HL-60 (cell line): ENCODE results near the gene TAMM41.

ENCODE experiments used
- DNase-seq, 2 experiments: peaks; one replicate each; pipeline ENCODE4 v3.0.0-alpha.2; 2010 to 2020; ENCODE audit warnings: low read depth in 1 of 2, low spot score in 1 of 2
- H3K27ac ChIP-seq: fragments of 250-450 bp; sonication (Bioruptor Pico); replicated peaks from 2 replicates; pipeline ENCODE4 v1.5.1; 2020; ENCODE audit warnings: mild to moderate bottlenecking, moderate library complexity
- H3K27me3 ChIP-seq: fragments of 250-450 bp; sonication (Bioruptor Pico); 2 replicates; pipeline ENCODE4 v1.5.1; 2021; ENCODE audit warnings: mild to moderate bottlenecking, moderate library complexity; ENCODE audit not compliant: insufficient read depth, poor library complexity, severe bottlenecking
- H3K4me3 ChIP-seq: replicated peaks from 2 replicates; pipeline ENCODE4 v1.5.1; 2011; ENCODE audit warnings: mild to moderate bottlenecking, control low read depth, low read length; ENCODE audit not compliant: insufficient read depth
- GABPA ChIP-seq: IDR thresholded peaks from 2 replicates; pipeline ENCODE4 v1.6.1; 2012; ENCODE audit warnings: low read depth
- POLR2AphosphoS5 ChIP-seq: IDR thresholded peaks from 2 replicates; pipeline ENCODE4 v1.6.1; 2012; ENCODE audit warnings: low read depth
- SPI1 ChIP-seq: IDR thresholded peaks from 2 replicates; pipeline ENCODE4 v1.6.1; 2012; ENCODE audit warnings: low read depth, mild to moderate bottlenecking, borderline replicate concordance
- TF ChIP-seq, protein P1 (sequence below): IDR thresholded peaks from one replicate; pipeline ENCODE4 v1.5.1; 2011; ENCODE audit warnings: low read length, control low read depth, inconsistent platforms; ENCODE audit not compliant: insufficient read depth
- TF ChIP-seq, protein P2 (sequence below): IDR thresholded peaks from 2 replicates; pipeline ENCODE4 v1.6.1; 2012; ENCODE audit warnings: low read depth; ENCODE audit not compliant: insufficient replicate concordance

Gene TAMM41

DNA sequence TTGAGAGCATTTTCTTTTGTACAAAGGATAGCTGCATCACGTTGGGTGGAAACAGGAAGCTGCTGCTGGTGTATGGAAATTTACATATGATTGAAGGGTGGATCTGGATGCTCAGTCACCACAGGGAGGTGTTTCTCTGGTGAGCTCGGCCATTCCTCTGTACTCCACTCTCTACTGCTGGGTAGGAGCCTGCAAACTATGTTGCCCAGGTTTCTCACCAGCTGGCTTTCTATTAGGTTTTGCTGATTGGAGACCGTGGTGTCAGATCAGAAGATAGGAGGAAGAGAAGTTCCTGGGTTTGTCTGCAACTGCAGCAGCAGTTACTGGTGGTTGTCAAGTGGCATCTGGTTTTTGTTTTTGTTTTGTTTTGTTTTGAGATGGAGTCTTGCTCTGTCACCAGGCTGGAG lies 61.7 kb downstream of the TAMM41 start:
- H3K27me3 ChIP-seq = no peaks in the 10 kb centered on the region
- no peak overlapping the region for H3K4me3 ChIP-seq
- no peak for DNase-seq
- no peak overlapping the region for H3K27ac ChIP-seq
- no peak for TF ChIP-seq POLR2AphosphoS5
- TF ChIP-seq GABPA = no peak
- TF ChIP-seq, protein P1, sequence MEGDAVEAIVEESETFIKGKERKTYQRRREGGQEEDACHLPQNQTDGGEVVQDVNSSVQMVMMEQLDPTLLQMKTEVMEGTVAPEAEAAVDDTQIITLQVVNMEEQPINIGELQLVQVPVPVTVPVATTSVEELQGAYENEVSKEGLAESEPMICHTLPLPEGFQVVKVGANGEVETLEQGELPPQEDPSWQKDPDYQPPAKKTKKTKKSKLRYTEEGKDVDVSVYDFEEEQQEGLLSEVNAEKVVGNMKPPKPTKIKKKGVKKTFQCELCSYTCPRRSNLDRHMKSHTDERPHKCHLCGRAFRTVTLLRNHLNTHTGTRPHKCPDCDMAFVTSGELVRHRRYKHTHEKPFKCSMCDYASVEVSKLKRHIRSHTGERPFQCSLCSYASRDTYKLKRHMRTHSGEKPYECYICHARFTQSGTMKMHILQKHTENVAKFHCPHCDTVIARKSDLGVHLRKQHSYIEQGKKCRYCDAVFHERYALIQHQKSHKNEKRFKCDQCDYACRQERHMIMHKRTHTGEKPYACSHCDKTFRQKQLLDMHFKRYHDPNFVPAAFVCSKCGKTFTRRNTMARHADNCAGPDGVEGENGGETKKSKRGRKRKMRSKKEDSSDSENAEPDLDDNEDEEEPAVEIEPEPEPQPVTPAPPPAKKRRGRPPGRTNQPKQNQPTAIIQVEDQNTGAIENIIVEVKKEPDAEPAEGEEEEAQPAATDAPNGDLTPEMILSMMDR = no peak
- TF ChIP-seq SPI1 = no peak
- TF ChIP-seq, protein P2, sequence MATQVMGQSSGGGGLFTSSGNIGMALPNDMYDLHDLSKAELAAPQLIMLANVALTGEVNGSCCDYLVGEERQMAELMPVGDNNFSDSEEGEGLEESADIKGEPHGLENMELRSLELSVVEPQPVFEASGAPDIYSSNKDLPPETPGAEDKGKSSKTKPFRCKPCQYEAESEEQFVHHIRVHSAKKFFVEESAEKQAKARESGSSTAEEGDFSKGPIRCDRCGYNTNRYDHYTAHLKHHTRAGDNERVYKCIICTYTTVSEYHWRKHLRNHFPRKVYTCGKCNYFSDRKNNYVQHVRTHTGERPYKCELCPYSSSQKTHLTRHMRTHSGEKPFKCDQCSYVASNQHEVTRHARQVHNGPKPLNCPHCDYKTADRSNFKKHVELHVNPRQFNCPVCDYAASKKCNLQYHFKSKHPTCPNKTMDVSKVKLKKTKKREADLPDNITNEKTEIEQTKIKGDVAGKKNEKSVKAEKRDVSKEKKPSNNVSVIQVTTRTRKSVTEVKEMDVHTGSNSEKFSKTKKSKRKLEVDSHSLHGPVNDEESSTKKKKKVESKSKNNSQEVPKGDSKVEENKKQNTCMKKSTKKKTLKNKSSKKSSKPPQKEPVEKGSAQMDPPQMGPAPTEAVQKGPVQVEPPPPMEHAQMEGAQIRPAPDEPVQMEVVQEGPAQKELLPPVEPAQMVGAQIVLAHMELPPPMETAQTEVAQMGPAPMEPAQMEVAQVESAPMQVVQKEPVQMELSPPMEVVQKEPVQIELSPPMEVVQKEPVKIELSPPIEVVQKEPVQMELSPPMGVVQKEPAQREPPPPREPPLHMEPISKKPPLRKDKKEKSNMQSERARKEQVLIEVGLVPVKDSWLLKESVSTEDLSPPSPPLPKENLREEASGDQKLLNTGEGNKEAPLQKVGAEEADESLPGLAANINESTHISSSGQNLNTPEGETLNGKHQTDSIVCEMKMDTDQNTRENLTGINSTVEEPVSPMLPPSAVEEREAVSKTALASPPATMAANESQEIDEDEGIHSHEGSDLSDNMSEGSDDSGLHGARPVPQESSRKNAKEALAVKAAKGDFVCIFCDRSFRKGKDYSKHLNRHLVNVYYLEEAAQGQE = no peak

DNA sequence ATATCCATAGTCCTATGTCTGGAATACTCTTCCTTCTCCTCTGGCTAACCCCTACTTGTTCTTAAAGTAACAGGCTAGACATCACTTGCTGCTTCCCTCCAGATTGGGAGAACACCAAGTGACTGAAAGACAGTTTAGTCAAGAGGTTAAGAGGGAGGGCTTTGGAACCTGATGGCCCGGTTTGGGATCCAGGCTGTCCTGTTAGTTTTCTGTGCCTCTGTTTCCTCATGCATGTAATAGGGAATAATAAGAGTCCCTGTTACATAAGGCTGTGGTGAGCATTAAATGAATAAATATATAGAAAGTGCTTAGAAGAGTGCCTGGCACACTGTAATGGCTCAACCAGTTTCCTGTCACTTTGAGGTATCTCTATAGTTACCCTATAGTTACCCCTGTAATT lies 66.3 kb downstream of the TAMM41 start:
- DNase-seq = no peak

DNA sequence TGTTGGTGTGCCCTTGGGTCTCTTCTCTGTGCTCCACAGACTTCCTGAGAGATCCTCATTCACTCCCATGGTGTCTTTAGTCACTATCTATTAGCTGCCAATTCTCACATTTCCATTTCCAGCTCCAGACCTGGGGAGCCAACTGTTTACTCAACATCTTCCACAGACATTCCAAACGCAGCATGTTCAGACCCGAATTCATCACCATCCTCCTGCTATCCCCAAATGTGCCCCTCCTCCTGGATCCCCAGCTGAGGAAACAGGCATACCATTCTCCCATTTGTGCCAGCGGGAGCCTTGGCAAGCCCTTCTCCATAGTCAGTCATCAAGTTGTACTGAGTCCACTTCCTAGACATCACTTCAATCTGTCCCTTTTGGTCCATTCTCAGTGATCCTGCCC lies 67.1 kb downstream of the TAMM41 start:
- no peak overlapping the region for H3K27ac ChIP-seq
- TF ChIP-seq POLR2AphosphoS5 (no peak), SPI1 (no peak), GABPA (no peak)
- TF ChIP-seq, protein P2 = no peak
- TF ChIP-seq, protein P1 = no peak
- no peak overlapping the region for H3K4me3 ChIP-seq
- no peaks in the 10 kb centered on the region for H3K27me3 ChIP-seq
- DNase-seq = no peak

More for the DNA sequence above, 66.3 kb downstream of the TAMM41 start:
- Histone ChIP-seq H3K4me3 (no peak overlapping the region), H3K27me3 (no peaks in the 10 kb centered on the region), H3K27ac (no peak overlapping the region)
- no peak for TF ChIP-seq GABPA
- TF ChIP-seq, protein P2 = no peak
- TF ChIP-seq POLR2AphosphoS5 = no peak
- TF ChIP-seq, protein P1 = no peak
- no peak for TF ChIP-seq SPI1
